Measurements from ENCODE around the gene SFRP5. TPM values are rescaled to one million over a fixed set of nuclear protein-coding genes. Genes with fewer than 3 reads are reported as not detected.

SFRP5 gene
- total and polyA plus RNA-seq, 10 donors = 0.09 to 3.6 TPM; not detected in 8

- Histone ChIP-seq H3K27me3 (replicated peaks in 1 of 7) (peaks cover 0 to 7% (median 0%) of the 10 kb centered on the region in 7 donors), H3K27ac (no peak overlapping the region), H3K36me3 (no peaks in the 10 kb centered on the region), H3K9me3 (no peaks in the 10 kb centered on the region), H3K4me3 (no peak overlapping the region), H3K4me1 (peaks cover 0 to 16% (median 9%) of the 10 kb centered on the region in 6 donors)
- no peak for DNase-seq
- TF ChIP-seq POLR2AphosphoS5 (IDR thresholded peaks at IDR 0.05) = no peak
- no peak for TF ChIP-seq POLR2A (IDR thresholded peaks at IDR 0.05)
- TF ChIP-seq, protein P1, sequence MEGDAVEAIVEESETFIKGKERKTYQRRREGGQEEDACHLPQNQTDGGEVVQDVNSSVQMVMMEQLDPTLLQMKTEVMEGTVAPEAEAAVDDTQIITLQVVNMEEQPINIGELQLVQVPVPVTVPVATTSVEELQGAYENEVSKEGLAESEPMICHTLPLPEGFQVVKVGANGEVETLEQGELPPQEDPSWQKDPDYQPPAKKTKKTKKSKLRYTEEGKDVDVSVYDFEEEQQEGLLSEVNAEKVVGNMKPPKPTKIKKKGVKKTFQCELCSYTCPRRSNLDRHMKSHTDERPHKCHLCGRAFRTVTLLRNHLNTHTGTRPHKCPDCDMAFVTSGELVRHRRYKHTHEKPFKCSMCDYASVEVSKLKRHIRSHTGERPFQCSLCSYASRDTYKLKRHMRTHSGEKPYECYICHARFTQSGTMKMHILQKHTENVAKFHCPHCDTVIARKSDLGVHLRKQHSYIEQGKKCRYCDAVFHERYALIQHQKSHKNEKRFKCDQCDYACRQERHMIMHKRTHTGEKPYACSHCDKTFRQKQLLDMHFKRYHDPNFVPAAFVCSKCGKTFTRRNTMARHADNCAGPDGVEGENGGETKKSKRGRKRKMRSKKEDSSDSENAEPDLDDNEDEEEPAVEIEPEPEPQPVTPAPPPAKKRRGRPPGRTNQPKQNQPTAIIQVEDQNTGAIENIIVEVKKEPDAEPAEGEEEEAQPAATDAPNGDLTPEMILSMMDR (IDR thresholded peaks at IDR 0.05 in 8 of 11, conservative IDR thresholded peaks at IDR 0.05 in 3 of 11) = no peak
- intact Hi-C loops (cut with DNase I; ENCODE audit: low total_unique reads) = no loop called here
- 70 to 87% (median 78%) methylated on average over 4 of the region's 4 CpGs for WGBS, 5 donors
Measured at GRCh38 chr10:97779492-97779891, 7.7 kb upstream of the SFRP5 start.

DNA sequence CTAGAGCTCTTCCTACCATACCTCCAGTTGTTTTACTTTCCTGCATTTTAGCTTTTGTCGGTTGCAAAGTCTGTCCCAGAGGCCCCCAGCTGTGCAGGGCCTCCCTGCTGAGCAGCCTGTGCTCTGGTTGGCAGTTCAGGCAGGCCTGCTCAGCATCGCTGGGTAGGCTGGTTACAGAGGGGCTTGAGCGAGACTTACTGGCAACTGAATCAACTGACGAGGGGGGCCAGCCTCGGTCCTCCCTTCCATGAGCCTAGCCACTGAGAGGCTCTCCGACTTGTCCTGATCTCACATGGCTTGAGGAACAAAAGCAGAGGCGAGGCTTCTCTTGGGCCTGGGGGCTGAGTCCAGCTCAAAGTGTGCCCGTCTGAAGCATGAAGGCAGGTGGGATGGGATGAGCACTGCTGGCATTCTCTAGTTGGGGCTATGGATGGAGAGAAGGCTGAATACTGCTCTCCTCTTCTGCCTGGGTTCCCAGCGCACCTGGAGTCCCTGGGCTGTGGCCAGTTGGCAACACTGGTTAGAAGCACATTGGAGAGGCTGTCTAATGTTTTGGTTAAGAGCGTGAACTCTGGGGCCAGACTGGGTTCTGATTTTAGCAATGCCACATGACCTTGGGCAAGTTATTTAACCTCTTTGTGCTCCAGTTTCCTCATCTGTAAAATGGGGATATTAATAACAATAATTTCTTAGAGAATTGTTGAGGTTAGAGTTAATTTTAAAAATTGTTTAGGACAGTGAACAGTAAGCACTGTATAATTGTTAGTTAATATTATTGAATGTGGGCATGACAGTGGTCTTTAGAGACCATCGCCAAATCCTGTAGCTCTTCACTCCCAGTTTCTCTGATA lies 6.9 kb upstream of the SFRP5 start:
- Histone ChIP-seq H3K27me3 (replicated peaks in 1 of 7) (peaks cover 0 to 10% (median 0%) of the 10 kb centered on the region in 7 donors), H3K4me1 (peaks cover 0 to 16% (median 9%) of the 10 kb centered on the region in 6 donors), H3K4me3 (no peak overlapping the region), H3K9me3 (no peaks in the 10 kb centered on the region), H3K27ac (no peak overlapping the region), H3K36me3 (no peaks in the 10 kb centered on the region)
- 79 to 90% (median 87%) methylated on average over 9 to 11 of the region's 11 CpGs for WGBS, 5 donors
- intact Hi-C loops (cut with DNase I; ENCODE audit: low total_unique reads) = no loop called here
- DNase-seq = no peak
- TF ChIP-seq POLR2AphosphoS5 (IDR thresholded peaks at IDR 0.05) (no peak), POLR2A (IDR thresholded peaks at IDR 0.05) (no peak)
- TF ChIP-seq, protein P1 (IDR thresholded peaks at IDR 0.05 in 8 of 11, conservative IDR thresholded peaks at IDR 0.05 in 3 of 11) = no peak

GRCh38 chr10:97777143-97777542 lies 5.3 kb upstream of the SFRP5 start:
- 91 to 99% (median 93%) methylated on average over 4 of the region's 4 CpGs for WGBS, 5 donors
- TF ChIP-seq POLR2A (IDR thresholded peaks at IDR 0.05) = no peak
- TF ChIP-seq, protein P1 (IDR thresholded peaks at IDR 0.05 in 8 of 11, conservative IDR thresholded peaks at IDR 0.05 in 3 of 11) = no peak
- TF ChIP-seq POLR2AphosphoS5 (IDR thresholded peaks at IDR 0.05) = no peak
- intact Hi-C loops (cut with DNase I; ENCODE audit: low total_unique reads) = no loop called here

GRCh38 chr10:97774811-97775294 lies 3.1 kb upstream of the SFRP5 start:
- DNase-seq = no peak
- TF ChIP-seq POLR2AphosphoS5 (IDR thresholded peaks at IDR 0.05) = no peak
- no peak for TF ChIP-seq POLR2A (IDR thresholded peaks at IDR 0.05)
- TF ChIP-seq, protein P1 (IDR thresholded peaks at IDR 0.05 in 8 of 11, conservative IDR thresholded peaks at IDR 0.05 in 3 of 11) = no peak
- WGBS, 5 donors = 68 to 76% (median 74%) methylated on average over 3 to 10 of the region's 10 CpGs
- H3K36me3 ChIP-seq = no peaks in the 10 kb centered on the region
- H3K27me3 ChIP-seq (replicated peaks in 1 of 7) = peaks cover 0 to 49% (median 28%) of the 10 kb centered on the region in 7 donors
- no peaks in the 10 kb centered on the region for H3K9me3 ChIP-seq
- peaks cover 3 to 18% (median 13%) of the 10 kb centered on the region in 6 donors for H3K4me1 ChIP-seq
- H3K4me3 ChIP-seq = no peak overlapping the region
- intact Hi-C loops (cut with DNase I; ENCODE audit: low total_unique reads) = no loop called here
- no peak overlapping the region for H3K27ac ChIP-seq

More at GRCh38 chr10:97777143-97777542, 5.3 kb upstream of the SFRP5 start:
- no peak for DNase-seq
- H3K36me3 ChIP-seq = no peaks in the 10 kb centered on the region
- H3K9me3 ChIP-seq = no peaks in the 10 kb centered on the region
- peaks cover 0 to 16% (median 7%) of the 10 kb centered on the region in 6 donors for H3K4me1 ChIP-seq
- H3K27me3 ChIP-seq (replicated peaks in 1 of 7) = peaks cover 0 to 26% (median 5%) of the 10 kb centered on the region in 7 donors
- H3K27ac ChIP-seq = no peak overlapping the region
- H3K4me3 ChIP-seq = no peak overlapping the region

Data from spleen (tissue), 11 donors.